Subcutaneous adipose tissue (tissue), 4 donors: ENCODE results near the gene AMH. TPM values are rescaled to one million over a fixed set of nuclear protein-coding genes. Genes with fewer than 3 reads are reported as not detected.

ENCODE experiments used
- total RNA-seq, 4 donors: library from RNA; depleted of rRNA; stranded (reverse); fragments of >200 nt; gene quantifications; one replicate each; pipeline ENCODE4 v1.1.0, GENCODE V29; 2016
- TF ChIP-seq, protein P1 (sequence below): fragments of 450-650 bp; IDR thresholded peaks from one replicate; pipeline ENCODE4 v1.5.1; 2016; ENCODE audit warnings: low read depth, mild to moderate bottlenecking, control low read depth, antibody characterized with exemption, moderate library complexity

Gene AMH
- total RNA-seq, 4 donors from 2014 or later = 0.34 TPM; not detected in 3

DNA sequence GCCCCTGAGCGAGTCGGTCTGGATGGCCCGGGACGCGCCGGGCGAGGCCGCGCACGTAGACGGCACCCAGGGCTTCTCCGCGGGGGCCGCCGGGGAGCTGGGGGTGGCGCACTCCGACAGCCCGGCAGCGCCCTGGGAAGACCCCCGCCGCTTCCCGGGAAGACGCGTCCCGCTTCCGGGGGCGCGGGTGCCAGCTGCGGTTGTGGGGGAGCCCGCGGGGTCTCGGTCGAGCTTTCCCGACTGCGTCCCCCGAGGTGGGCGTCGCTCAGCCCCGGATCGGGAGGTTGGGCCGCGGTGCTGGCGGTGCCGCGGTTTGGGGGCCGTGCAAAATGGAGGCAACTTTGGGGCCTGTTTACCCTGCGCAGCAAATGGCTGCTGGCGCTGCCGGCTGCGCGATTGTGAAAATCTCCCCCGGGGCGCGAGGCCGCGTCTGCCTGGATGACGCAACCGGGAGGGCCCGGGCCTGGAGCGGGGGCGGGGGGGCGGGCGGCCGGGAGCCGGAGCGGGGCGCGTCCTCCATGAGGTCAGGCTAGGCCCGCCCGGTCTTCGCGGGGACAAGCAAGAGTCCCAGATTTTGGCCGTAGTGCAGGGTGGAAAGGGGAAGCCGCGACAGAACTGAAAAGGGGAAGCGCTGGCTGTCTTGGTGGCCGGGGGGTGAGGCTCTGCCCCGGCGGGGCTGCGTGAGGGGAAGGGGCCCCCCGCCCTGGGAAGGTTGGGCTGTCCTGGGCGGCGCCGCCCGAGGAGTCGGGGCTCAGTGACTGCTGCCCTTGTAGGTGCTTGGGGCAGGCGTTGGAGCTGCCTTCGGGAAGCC, 21.5 kb downstream of the AMH start:
- TF ChIP-seq, protein P1, sequence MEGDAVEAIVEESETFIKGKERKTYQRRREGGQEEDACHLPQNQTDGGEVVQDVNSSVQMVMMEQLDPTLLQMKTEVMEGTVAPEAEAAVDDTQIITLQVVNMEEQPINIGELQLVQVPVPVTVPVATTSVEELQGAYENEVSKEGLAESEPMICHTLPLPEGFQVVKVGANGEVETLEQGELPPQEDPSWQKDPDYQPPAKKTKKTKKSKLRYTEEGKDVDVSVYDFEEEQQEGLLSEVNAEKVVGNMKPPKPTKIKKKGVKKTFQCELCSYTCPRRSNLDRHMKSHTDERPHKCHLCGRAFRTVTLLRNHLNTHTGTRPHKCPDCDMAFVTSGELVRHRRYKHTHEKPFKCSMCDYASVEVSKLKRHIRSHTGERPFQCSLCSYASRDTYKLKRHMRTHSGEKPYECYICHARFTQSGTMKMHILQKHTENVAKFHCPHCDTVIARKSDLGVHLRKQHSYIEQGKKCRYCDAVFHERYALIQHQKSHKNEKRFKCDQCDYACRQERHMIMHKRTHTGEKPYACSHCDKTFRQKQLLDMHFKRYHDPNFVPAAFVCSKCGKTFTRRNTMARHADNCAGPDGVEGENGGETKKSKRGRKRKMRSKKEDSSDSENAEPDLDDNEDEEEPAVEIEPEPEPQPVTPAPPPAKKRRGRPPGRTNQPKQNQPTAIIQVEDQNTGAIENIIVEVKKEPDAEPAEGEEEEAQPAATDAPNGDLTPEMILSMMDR = no peak

DNA sequence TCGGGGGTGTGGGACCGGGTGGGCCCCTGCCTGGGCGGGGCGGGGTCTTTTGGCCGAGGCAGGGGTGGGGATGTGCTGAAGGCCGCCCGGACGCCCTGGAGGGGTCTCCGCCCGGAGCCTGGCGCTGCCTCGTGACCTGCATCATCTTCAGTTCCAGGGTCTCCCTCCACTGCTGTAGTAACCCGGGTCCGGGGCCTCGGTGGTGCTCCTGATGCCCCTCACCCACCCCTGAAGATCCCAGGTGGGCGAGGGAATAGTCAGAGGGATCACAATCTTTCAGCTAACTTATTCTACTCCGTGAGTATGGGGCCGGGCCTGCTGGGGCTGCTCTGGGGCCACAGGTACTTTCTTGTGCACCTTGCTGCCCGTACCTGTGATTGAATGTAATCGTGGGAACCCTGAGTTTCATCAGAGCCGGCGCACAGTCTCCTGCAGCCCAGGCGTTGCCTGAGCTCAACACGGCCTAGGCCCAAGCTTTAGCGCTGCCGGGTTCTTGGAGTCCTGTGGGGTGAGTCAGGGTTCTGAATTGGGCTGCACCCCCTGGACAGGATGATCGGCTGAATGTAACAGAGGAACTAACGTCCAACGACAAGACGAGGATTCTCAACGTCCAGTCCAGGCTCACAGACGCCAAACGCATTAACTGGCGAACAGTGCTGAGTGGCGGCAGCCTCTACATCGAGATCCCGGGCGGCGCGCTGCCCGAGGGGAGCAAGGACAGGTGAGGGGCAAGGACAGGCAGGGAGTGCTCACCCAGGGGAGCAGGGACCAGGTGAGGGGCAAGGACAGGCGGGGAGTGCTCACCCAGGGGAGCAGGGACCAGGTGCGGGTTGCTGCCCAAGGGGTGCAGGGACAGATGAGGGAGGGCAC, 22.3 kb downstream of the AMH start:
- TF ChIP-seq, protein P1 = no peak

DNA sequence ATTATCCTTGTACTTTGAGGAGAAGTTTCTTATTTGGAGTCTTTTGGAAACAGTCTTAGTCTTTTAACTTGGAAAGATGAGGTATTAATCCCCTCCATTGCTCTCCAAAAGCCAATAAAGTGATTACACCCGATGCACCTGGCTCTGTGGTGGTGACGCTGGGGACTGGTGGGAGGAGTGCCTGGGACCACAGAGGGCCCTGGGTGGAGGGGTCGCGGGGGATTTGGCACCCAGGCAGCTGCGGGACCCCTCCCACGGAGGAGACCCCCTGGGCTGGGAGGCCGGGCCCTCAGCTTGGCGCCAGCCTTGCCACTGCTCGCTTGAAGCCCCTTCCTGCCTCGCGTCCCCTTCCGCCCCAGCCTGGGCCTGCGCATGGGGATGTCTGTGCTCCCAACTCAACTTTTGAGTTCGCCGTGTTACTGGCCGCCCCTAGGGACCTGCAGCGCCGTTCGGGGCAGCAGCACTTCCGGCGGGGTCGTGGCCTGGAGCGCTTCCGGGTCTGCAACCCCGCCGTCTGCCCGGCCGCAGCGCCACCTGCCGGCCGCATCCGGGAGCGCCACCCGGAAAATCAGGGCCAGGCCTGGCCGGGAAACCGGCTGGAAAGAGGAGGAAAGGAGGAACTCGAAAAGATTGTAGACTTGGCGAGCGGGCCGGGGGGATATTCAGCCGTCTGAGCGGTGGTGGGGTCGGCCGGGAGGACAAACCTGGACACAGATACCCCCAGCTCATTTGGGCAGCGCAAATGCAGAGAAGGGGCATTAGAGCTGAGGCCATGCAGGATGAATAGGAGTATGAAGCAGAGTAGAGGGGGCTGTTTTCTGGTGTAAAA, 24.4 kb downstream of the AMH start:
- TF ChIP-seq, protein P1 = no peak

DNA sequence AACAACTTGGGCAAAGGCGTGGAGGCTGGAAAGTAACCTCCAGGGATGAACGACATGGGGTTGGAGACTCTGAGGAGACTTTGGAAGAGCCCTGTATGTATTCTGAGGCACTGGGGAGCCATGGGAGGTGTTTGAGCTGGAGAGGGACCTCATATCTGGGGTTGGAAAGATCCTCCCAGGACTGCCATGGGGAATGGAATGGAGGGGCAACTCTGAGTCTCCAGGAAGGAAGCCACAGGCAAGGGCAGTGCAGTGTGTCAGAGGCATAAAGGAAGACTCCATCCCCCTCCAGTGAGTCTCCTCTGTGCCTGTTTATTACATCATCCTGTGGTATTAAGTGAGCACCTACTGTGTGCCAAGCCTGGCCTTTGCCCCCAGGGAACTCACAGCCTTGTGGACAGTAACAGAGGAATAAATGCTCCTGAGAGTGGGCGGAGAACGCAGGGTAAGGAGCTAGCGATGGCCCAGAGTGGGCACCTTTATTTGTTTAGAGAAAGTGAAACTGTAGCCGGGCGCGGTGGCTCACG, 25.1 kb downstream of the AMH start:
- TF ChIP-seq, protein P1 = no peak

DNA sequence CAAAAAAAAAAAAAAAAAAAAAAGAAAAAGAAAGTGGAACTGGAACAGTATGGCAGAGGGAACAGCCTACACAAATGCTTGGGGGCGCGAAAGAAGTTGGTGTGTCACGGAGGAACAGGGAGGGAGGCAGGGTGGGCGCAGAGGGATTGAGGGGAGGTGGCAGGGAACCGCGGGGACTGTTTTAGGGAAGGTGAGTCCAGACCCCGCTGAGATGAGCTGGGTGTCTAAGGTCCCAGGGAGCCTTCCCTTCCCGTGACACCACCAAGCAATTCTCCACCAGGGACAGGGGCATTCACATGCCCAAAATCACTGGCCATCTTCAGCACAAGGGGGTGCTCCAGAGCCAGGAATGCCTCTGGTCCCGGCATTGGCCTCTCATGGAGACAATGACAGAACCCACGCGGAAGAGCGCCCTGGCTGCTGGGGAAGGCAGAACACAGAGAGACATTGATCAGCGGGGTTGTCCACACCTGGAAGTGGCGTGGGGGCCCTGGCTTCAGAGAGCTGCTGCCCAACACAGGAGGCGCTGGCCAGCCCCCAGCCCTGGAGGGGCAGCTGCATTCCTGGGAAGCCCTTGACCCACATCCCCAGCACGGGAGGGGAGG, 25.9 kb downstream of the AMH start:
- TF ChIP-seq, protein P1 = no peak

DNA sequence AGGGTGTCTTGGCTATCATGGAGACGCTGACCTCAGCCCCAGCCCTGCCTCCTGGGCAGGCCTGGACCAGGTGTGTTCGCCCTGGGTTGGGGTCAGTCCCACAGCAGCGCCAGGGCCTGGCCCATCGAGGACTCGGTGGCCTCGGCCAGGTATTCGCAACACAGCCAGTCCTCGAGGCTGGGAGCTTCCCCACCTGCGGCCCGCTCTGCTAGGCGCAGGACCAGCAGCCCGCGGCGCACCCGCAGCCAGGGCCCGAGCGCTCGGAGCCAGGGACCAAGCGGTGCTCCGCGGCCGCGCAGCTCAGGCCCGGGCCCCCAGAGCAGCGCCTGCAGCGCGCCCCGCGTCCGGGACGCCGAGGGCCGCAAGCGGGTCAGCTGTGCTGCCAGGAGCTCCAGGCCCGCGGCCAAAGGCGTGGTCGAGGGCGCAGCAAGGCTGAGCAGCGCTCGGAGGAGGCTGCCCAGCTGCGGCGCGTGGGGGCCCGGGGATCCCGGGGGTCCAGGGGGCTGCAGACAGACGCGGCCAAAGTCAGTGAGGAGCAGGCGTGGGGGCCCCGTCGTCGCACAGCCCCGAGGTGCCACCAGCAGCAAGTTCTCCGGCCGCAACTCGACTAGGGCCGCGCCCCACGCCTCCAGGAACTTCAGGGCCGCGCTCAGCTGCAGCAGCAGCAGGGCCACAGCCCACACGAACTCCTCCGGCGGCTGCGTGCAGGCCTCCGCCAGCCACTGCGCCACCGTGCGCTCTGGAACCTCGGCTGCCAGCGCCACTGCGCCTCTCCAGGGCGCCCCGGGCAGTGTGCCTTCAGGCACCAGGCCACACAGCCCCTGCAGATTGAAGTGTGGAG, 26.7 kb downstream of the AMH start:
- TF ChIP-seq, protein P1 = no peak
